H1 (cell line): ENCODE data around the gene SLC25A42. TPM values are rescaled to one million over a fixed set of nuclear protein-coding genes. Genes with fewer than 3 reads are reported as not detected.

Experiments
- CTCF ChIA-PET: fragments of 300-600 bp; sonication (Branson Sonifier 250); formaldehyde crosslinking; loops from one replicate; lab custom pipeline; 2021; ENCODE audit not compliant: partially characterized antibody; lab: Charles Lee
- POLR2A ChIA-PET: fragments of 300-600 bp; sonication (Branson Sonifier 250); formaldehyde crosslinking; loops from one replicate; lab custom pipeline; 2021; ENCODE audit warnings: inconsistent platforms; ENCODE audit not compliant: partially characterized antibody; lab: Charles Lee
- DNase-seq, 2 experiments: peaks; one replicate each; pipeline versions ENCODE4 v3.0.0 to v3.0.0-alpha.2; 2010 to 2022; ENCODE audit warnings: low spot score in 2 of 2, low read depth in 1 of 2, mixed read lengths in 1 of 2
- FAIRE-seq: peaks from 2 replicates; lab custom pipeline; 2011; peaks lifted over from hg19 to GRCh38; lab: Jason Lieb, UNC
- H2AFZ ChIP-seq: 2 replicates; pipeline ENCODE4 v1.8.1; 2012; ENCODE audit warnings: low read length, inconsistent platforms
- H2AK5ac ChIP-seq: 2 replicates; pipeline ENCODE4 v1.6.1; 2013; ENCODE audit warnings: low read depth, low read length
- H2BK120ac ChIP-seq: replicated peaks from 2 replicates; pipeline ENCODE3; 2013; ENCODE audit warnings: low read depth, low read length, inconsistent platforms
- H2BK12ac ChIP-seq: 2 replicates; pipeline ENCODE4 v1.6.1; 2013; ENCODE audit warnings: low read depth, low read length
- H2BK15ac ChIP-seq: 2 replicates; pipeline ENCODE4 v1.6.1; 2013; ENCODE audit warnings: low read length
- H2BK20ac ChIP-seq: 2 replicates; pipeline ENCODE4 v1.6.1; 2013; ENCODE audit warnings: low read length
- H2BK5ac ChIP-seq: 2 replicates; pipeline ENCODE4 v1.6.1; 2013; ENCODE audit warnings: low read depth, low read length
- H3K14ac ChIP-seq: 2 replicates; pipeline ENCODE4 v1.6.1; 2013; ENCODE audit warnings: inconsistent platforms; ENCODE audit not compliant: insufficient read length
- H3K18ac ChIP-seq: 2 replicates; pipeline ENCODE4 v1.6.1; 2013; ENCODE audit warnings: low read length; ENCODE audit errors: extremely low read depth
- H3K23ac ChIP-seq: 2 replicates; pipeline ENCODE4 v1.6.1; 2013; ENCODE audit warnings: inconsistent platforms; ENCODE audit not compliant: insufficient read length
- H3K23me2 ChIP-seq: 2 replicates; pipeline ENCODE4 v1.6.1; 2013; ENCODE audit warnings: low read depth, low read length
- H3K27ac ChIP-seq: 2 replicates; pipeline ENCODE4 v1.6.1; 2011; ENCODE audit warnings: low read depth, low read length, inconsistent platforms
- H3K27me3 ChIP-seq, 4 experiments: replicated peaks in 1 of 4; 1 replicate in 1 of 4; 2 replicates in 3 of 4; pipeline versions ENCODE4 v1.6.1 to v1.8.1; 2011 to 2013; ENCODE audit warnings: low read length in 3 of 4, mild to moderate bottlenecking in 3 of 4, inconsistent platforms in 2 of 4, mixed read lengths in 2 of 4, moderate library complexity in 1 of 4; ENCODE audit not compliant: control insufficient read depth in 3 of 4, insufficient read depth in 3 of 4; ENCODE audit errors: extremely low read depth in 1 of 4
- H3K36me3 ChIP-seq, 4 experiments: 2 replicates each; pipeline versions ENCODE4 v1.6.1 to v1.8.1; 2011 to 2013; ENCODE audit warnings: mild to moderate bottlenecking in 4 of 4, low read length in 3 of 4, moderate library complexity in 2 of 4, control low read depth in 1 of 4, inconsistent platforms in 1 of 4; ENCODE audit not compliant: insufficient read depth in 4 of 4, control insufficient read depth in 2 of 4
- H3K4ac ChIP-seq: replicated peaks from 2 replicates; pipeline ENCODE3; 2013; ENCODE audit warnings: low read length, low read depth, mixed read lengths, inconsistent platforms; ENCODE audit not compliant: insufficient read length
- H3K4me1 ChIP-seq, 4 experiments: replicated peaks in 1 of 4; 1 replicate in 1 of 4; 2 replicates in 3 of 4; pipeline versions ENCODE4 v1.6.1 to v1.8.1; 2011 to 2013; ENCODE audit warnings: low read length in 3 of 4, inconsistent platforms in 2 of 4, mixed read lengths in 1 of 4; ENCODE audit not compliant: insufficient read depth in 4 of 4, control insufficient read depth in 3 of 4
- H3K4me2 ChIP-seq, 2 experiments: 2 replicates each; pipeline versions ENCODE4 v1.6.1 to v1.8.1; 2011 to 2013; ENCODE audit warnings: low read depth in 2 of 2, low read length in 2 of 2, control low read depth in 1 of 2, inconsistent platforms in 1 of 2, mild to moderate bottlenecking in 1 of 2; ENCODE audit not compliant: insufficient read depth in 1 of 2
- H3K4me3 ChIP-seq, 4 experiments: fragments of 200-600, 300-600 bp in 1 of 4; sonication (generic), shearing (Covaris generic), sonication (Bioruptor Twin) in 1 of 4; 2 replicates each; pipeline versions ENCODE4 v1.5.1 to v1.8.1; 2011 to 2016; ENCODE audit warnings: low read length in 4 of 4, low read depth in 3 of 4, control low read depth in 2 of 4, inconsistent platforms in 2 of 4, mild to moderate bottlenecking in 2 of 4, mixed read lengths in 1 of 4, moderate library complexity in 1 of 4; ENCODE audit not compliant: insufficient read depth in 2 of 4; ENCODE audit errors: extremely low read depth in 1 of 4
- H3K56ac ChIP-seq: replicated peaks from 2 replicates; pipeline ENCODE3; 2013; ENCODE audit warnings: low read depth, mild to moderate bottlenecking, mixed read lengths, low read length, inconsistent platforms; ENCODE audit not compliant: insufficient read length
- H3K79me1 ChIP-seq: 2 replicates; pipeline ENCODE4 v1.6.1; 2013; ENCODE audit warnings: low read depth, low read length, control low read depth
- H3K79me2 ChIP-seq, 2 experiments: 2 replicates each; pipeline versions ENCODE4 v1.6.1 to v1.8.1; 2012 to 2013; ENCODE audit warnings: low read length in 2 of 2, mild to moderate bottlenecking in 2 of 2, inconsistent platforms in 1 of 2; ENCODE audit not compliant: insufficient read depth in 2 of 2, control insufficient read depth in 1 of 2
- H3K9ac ChIP-seq, 4 experiments: replicated peaks in 1 of 4; 1 replicate in 1 of 4; 2 replicates in 3 of 4; pipeline versions ENCODE4 v1.6.1 to v1.8.1; 2011 to 2013; ENCODE audit warnings: low read depth in 3 of 4, low read length in 3 of 4, control low read depth in 2 of 4, mild to moderate bottlenecking in 2 of 4, moderate library complexity in 2 of 4, inconsistent platforms in 1 of 4; ENCODE audit errors: extremely low read depth in 1 of 4
- H3K9me3 ChIP-seq, 2 experiments: 2 replicates each; pipeline versions ENCODE4 v1.6.1 to v1.8.1; 2012 to 2013; ENCODE audit warnings: mild to moderate bottlenecking in 2 of 2, moderate library complexity in 2 of 2, control low read depth in 1 of 2, inconsistent platforms in 1 of 2, low read depth in 1 of 2, low read length in 1 of 2, mixed read lengths in 1 of 2; ENCODE audit not compliant: insufficient read depth in 2 of 2
- H4K20me1 ChIP-seq, 2 experiments: replicated peaks in 1 of 2; 2 replicates each; pipeline versions ENCODE3 to v1.8.1; 2011 to 2013; ENCODE audit warnings: inconsistent platforms in 2 of 2, low read length in 2 of 2, mild to moderate bottlenecking in 1 of 2; ENCODE audit not compliant: insufficient read depth in 2 of 2, control insufficient read depth in 1 of 2
- H4K5ac ChIP-seq: 2 replicates; pipeline ENCODE4 v1.6.1; 2013; ENCODE audit warnings: low read length, low read depth, mixed read lengths, inconsistent platforms; ENCODE audit not compliant: insufficient read length
- H4K8ac ChIP-seq: 2 replicates; pipeline ENCODE4 v1.8.0; 2013; ENCODE audit warnings: mild to moderate bottlenecking, moderate library complexity, low read length, inconsistent platforms; ENCODE audit not compliant: insufficient read depth; ENCODE audit errors: extremely low read depth
- H4K91ac ChIP-seq: replicated peaks from 2 replicates; pipeline ENCODE3; 2013; ENCODE audit warnings: low read length, mixed read lengths, inconsistent platforms; ENCODE audit not compliant: insufficient read length
- CHD2 ChIP-seq: IDR thresholded peaks from 2 replicates; pipeline ENCODE4 v1.6.1; 2012; ENCODE audit warnings: low read length, improper control_type of control experiment
- CTCF ChIP-seq, 3 experiments: IDR thresholded peaks; 1 replicate in 2 of 3; 2 replicates in 1 of 3; pipeline versions ENCODE4 v1.5.1 to v1.6.1; 2011; ENCODE audit warnings: low read length in 3 of 3, mild to moderate bottlenecking in 3 of 3, inconsistent platforms in 2 of 3, low read depth in 1 of 3, moderate library complexity in 1 of 3; ENCODE audit not compliant: insufficient read depth in 1 of 3; ENCODE audit errors: control extremely low read depth in 1 of 3
- POLR2A ChIP-seq, 2 experiments: IDR thresholded peaks; 1 replicate in 1 of 2; 2 replicates in 1 of 2; pipeline ENCODE4 v1.6.1; 2011; ENCODE audit warnings: low read depth in 2 of 2, low read length in 2 of 2, mild to moderate bottlenecking in 2 of 2; ENCODE audit errors: control extremely low read depth in 1 of 2
- POLR2AphosphoS5 ChIP-seq: IDR thresholded peaks from 2 replicates; pipeline ENCODE4 v1.6.1; 2011; ENCODE audit warnings: low read depth, low read length
- POU5F1 ChIP-seq: IDR thresholded peaks from 2 replicates; pipeline ENCODE4 v1.6.1; 2011; ENCODE audit warnings: low read depth, mild to moderate bottlenecking, low read length, moderate library complexity
- RAD21 ChIP-seq, 2 experiments: IDR thresholded peaks in 1 of 2; conservative IDR thresholded peaks in 1 of 2; 2 replicates each; pipeline ENCODE4 v1.6.1; 2011; ENCODE audit warnings: low read depth in 2 of 2, low read length in 2 of 2, improper control_type of control experiment in 1 of 2, inconsistent platforms in 1 of 2, mild to moderate bottlenecking in 1 of 2, moderate library complexity in 1 of 2
- SIN3A ChIP-seq, 2 experiments: IDR thresholded peaks in 1 of 2; conservative IDR thresholded peaks in 1 of 2; 2 replicates each; pipeline ENCODE4 v1.6.1; 2011 to 2012; ENCODE audit warnings: low read length in 2 of 2, improper control_type of control experiment in 1 of 2, low read depth in 1 of 2, mild to moderate bottlenecking in 1 of 2
- SIRT6 ChIP-seq: IDR thresholded peaks from one replicate; pipeline ENCODE4 v1.7.1; 2012; ENCODE audit warnings: low read length, inconsistent platforms
- TAF7 ChIP-seq: optimal IDR thresholded peaks from 2 replicates; pipeline ENCODE3; 2011; ENCODE audit warnings: low read depth, mild to moderate bottlenecking, inconsistent platforms, low read length, moderate library complexity, borderline replicate concordance
- ZNF274 ChIP-seq: IDR thresholded peaks from 2 replicates; pipeline ENCODE4 v1.7.0; 2012; ENCODE audit warnings: low read length, borderline replicate concordance; ENCODE audit errors: extremely low read depth
- WGBS, 2 experiments: shearing (Covaris generic) in 1 of 2; methylation state at CpG; one replicate each; pipeline versions ENCODE4 v1.1.6 to v1.1.7; 2013 to 2015; ENCODE audit warnings: low lambda C conversion rate in 2 of 2, mixed read lengths in 2 of 2, inconsistent platforms in 1 of 2, low coverage in 1 of 2, missing lambda C conversion rate in 1 of 2; ENCODE audit not compliant: insufficient replicate concordance in 2 of 2, insufficient coverage in 1 of 2, insufficient read length in 1 of 2; ENCODE audit errors: extremely low coverage in 1 of 2, missing lambda C conversion rate in 1 of 2; 5-methylcytosine and 5-hydroxymethylcytosine counted together
- polyA plus RNA-seq, 7 experiments: library from polyadenylated mRNA; depleted of rRNA in 3 of 7; stranded (reverse) in 5 of 7; unstranded in 2 of 7; fragments of >200 nt in 5 of 7; fragments of 200-250 nt in 2 of 7; gene quantifications; 1 replicate in 5 of 7; 2 replicates in 1 of 7; 4 replicates in 1 of 7; pipeline versions ENCODE4 v1.2.1 to v1.2.3, GENCODE V29; 2011 to 2013; ENCODE audit warnings: missing spikeins in 2 of 7, mixed read lengths in 2 of 7
- total RNA-seq: library from RNA; stranded (reverse); fragmentation: NEBNext Ultra II Directional; extraction: Animal tissue kit (Norgen Biotek cat#: 25700); gene quantifications from 2 replicates; pipeline ENCODE4 v1.2.1, GENCODE V29; 2021

The SLC25A42 gene
- total and polyA plus RNA-seq, 2 of the 8 experiments (the other 6 are each of a cell fraction or from before 2014, with no cell fraction given), result 5.9 to 6.2 TPM

DNA sequence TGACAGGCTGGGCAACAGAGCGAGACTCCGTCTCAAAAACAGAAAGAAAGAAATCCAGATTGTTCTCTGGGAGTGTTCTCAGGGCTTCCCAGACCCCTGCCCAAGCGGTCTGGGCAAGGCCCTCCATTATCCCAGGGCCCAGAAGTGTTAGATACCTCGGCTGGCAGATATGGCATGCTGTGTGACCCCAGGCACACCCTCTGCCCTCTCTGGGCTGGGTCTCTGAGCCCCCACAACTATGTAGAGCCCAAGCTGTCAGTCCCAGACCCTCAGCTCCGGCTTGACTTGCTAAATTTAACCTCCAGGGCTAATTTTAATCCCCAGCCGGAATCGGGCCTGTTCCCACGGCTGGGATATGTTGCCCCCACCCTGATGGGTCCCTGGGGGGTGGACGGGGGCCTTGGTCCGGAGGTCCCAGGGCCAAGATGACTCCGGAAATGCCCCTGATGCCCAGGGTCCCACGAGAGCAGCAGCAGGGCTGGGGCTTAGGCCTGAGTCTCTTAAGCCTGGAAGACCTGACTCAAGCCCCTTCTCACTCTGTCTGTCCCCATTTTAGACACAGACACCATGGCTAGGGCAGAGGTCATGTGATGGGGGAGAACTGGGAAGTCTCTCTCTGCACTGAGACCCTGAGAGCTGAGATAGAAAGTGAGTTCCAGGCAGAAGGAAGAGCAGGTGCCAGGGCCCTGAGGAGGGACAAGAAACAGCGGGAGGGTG is 89.0 kb downstream of the SLC25A42 start:
- 91% methylated on average over 13 of the region's 13 CpGs; no CpG with 5 or more reads in 1 of the 2 experiments for WGBS, 2 experiments
- TF ChIP-seq POLR2A (IDR thresholded peaks at IDR 0.05; ENCODE audit: control extremely low read depth in 1 of 2, low read depth in 2 of 2, low read length in 2 of 2), result no peak
- no peak for TF ChIP-seq POLR2AphosphoS5
- TF ChIP-seq CHD2, result no peak
- no peak for TF ChIP-seq SIRT6
- no peak for TF ChIP-seq TAF7
- no peak for TF ChIP-seq SIN3A (conservative IDR thresholded peaks at IDR 0.05 in 1 of 2, IDR thresholded peaks at IDR 0.05 in 1 of 2; ENCODE audit: low read depth in 1 of 2, low read length in 2 of 2)
- no peak for TF ChIP-seq POU5F1
- TF ChIP-seq ZNF274, result no peak
- no peak for TF ChIP-seq CTCF (IDR thresholded peaks at IDR 0.05; ENCODE audit: control extremely low read depth in 1 of 3, insufficient read depth in 1 of 3, low read depth in 1 of 3, low read length in 3 of 3)
- TF ChIP-seq RAD21 (IDR thresholded peaks at IDR 0.05 in 1 of 2, conservative IDR thresholded peaks at IDR 0.05 in 1 of 2; ENCODE audit: low read depth in 2 of 2, low read length in 2 of 2), result no peak

More for the DNA sequence above, 89.0 kb downstream of the SLC25A42 start:
- H2BK15ac ChIP-seq, result no peak overlapping the region
- FAIRE-seq (no peak), DNase-seq (no peak)
- ChIA-PET POLR2A (interaction anchor here (1.1 to 2.0 kb wide), 3 partner anchors 8 to 12 kb away, joined by 5 to 6 read pairs (median 5); no protein-coding TSS in a partner anchor), CTCF (interaction anchor here (1.0 to 11.9 kb wide), 5 partner anchors 11 to 83 kb away, joined by 3 to 109 read pairs (median 3); no protein-coding TSS in a partner anchor)
- no peak overlapping the region for H2BK12ac ChIP-seq
- H3K9ac ChIP-seq, result no peak overlapping the region
- H3K4me2 ChIP-seq, result no peak overlapping the region
- no peaks in the 10 kb centered on the region; a peak in 2 of 7 replicates for H3K4me1 ChIP-seq
- H2BK5ac ChIP-seq, result no peak overlapping the region
- H2BK120ac ChIP-seq, result no peak overlapping the region
- no peak overlapping the region for H2AK5ac ChIP-seq
- no peak overlapping the region for H3K18ac ChIP-seq
- H4K20me1 ChIP-seq, result no peaks in the 10 kb centered on the region
- H3K27ac ChIP-seq, result no peak overlapping the region
- no peak overlapping the region for H3K14ac ChIP-seq
- H3K36me3 ChIP-seq, result peaks cover 0 to 8% (median 0%) of the 10 kb centered on the region in 4 experiments; a peak in 1 of 8 replicates
- H3K4me3 ChIP-seq, result no peak overlapping the region
- no peak overlapping the region for H3K23ac ChIP-seq
- no peak overlapping the region for H3K4ac ChIP-seq
- H3K9me3 ChIP-seq, result no peaks in the 10 kb centered on the region
- H4K8ac ChIP-seq, result no peak overlapping the region
- no peaks in the 10 kb centered on the region for H3K79me1 ChIP-seq
- no peaks in the 10 kb centered on the region for H3K23me2 ChIP-seq
- H4K5ac ChIP-seq, result no peak overlapping the region
- H3K56ac ChIP-seq, result no peak overlapping the region
- H4K91ac ChIP-seq, result no peak overlapping the region
- H3K27me3 ChIP-seq, result no peaks in the 10 kb centered on the region; a peak in 1 of 7 replicates
- no peak overlapping the region for H2BK20ac ChIP-seq
- no peaks in the 10 kb centered on the region for H3K79me2 ChIP-seq
- H2AFZ ChIP-seq, result no peak overlapping the region
